Panc1 (cell line): ENCODE results near the gene LGALS3. TPM values are rescaled to one million over a fixed set of nuclear protein-coding genes. Genes with fewer than 3 reads are reported as not detected.

Source experiments
- ATAC-seq: fragments of 200-7000 bp; cut with Tn5 transposase; 2 replicates; pipeline ENCODE4 v1.9.1; 2020; ENCODE audit warnings: mild to moderate bottlenecking, moderate library complexity
- BruUV-seq: library from RNA; stranded (reverse); fragments of 400-500 nt; replicated peaks from 2 replicates; lab custom pipeline; 2021; lab: Mats Ljungman, UMichigan
- CTCF ChIA-PET: fragments of 300-600 bp; sonication (Branson Sonifier 250); formaldehyde crosslinking; loops from one replicate; lab custom pipeline; 2022; ENCODE audit warnings: antibody characterized with exemption; lab: Charles Lee
- POLR2A ChIA-PET: fragments of 300-600 bp; sonication (Branson Sonifier 250); formaldehyde crosslinking; loops from one replicate; lab custom pipeline; 2022; ENCODE audit warnings: antibody characterized with exemption; lab: Charles Lee
- DNase-seq: peaks from one replicate; pipeline ENCODE4 v3.0.0-alpha.2; 2010; ENCODE audit warnings: low read depth, low spot score
- H3K27ac ChIP-seq: 2 replicates; pipeline ENCODE4 v1.5.1; 2011; ENCODE audit warnings: mild to moderate bottlenecking, low read length, inconsistent platforms
- H3K27me3 ChIP-seq: fragments of 200-500 bp; sonication (Bioruptor generic); 2 replicates; pipeline ENCODE4 v1.6.0; 2014; ENCODE audit warnings: low read length, inconsistent platforms; ENCODE audit not compliant: control insufficient read depth, insufficient read depth
- H3K36me3 ChIP-seq: fragments of 200-500 bp; sonication (Bioruptor generic); 2 replicates; pipeline ENCODE4 v1.5.1; 2014; ENCODE audit warnings: inconsistent platforms, mild to moderate bottlenecking, low read length, moderate library complexity; ENCODE audit not compliant: control insufficient read depth, insufficient read depth
- H3K4me1 ChIP-seq: 2 replicates; pipeline ENCODE4 v1.5.1; 2011; ENCODE audit warnings: inconsistent platforms, mild to moderate bottlenecking, low read length, moderate library complexity; ENCODE audit not compliant: control insufficient read depth, insufficient read depth
- H3K4me3 ChIP-seq, 2 experiments: 2 replicates each; pipeline ENCODE4 v1.5.1; 2011 to 2012; ENCODE audit warnings: low read depth in 2 of 2, low read length in 2 of 2, mild to moderate bottlenecking in 2 of 2, inconsistent platforms in 1 of 2, moderate library complexity in 1 of 2
- H3K9me3 ChIP-seq: fragments of 200-500 bp; sonication (Bioruptor generic); 2 replicates; pipeline ENCODE4 v1.5.1; 2014; ENCODE audit warnings: low read depth, mild to moderate bottlenecking, inconsistent platforms, low read length, moderate library complexity; ENCODE audit not compliant: control insufficient read depth, insufficient read depth
- POLR2AphosphoS5 ChIP-seq: IDR thresholded peaks from 2 replicates; pipeline ENCODE4 v1.6.1; 2012; ENCODE audit warnings: mild to moderate bottlenecking, low read depth, low read length, moderate library complexity
- SIN3A ChIP-seq: IDR thresholded peaks from 2 replicates; pipeline ENCODE4 v1.6.1; 2012; ENCODE audit warnings: low read depth, mild to moderate bottlenecking, low read length, moderate library complexity, borderline replicate concordance; ENCODE audit not compliant: insufficient read depth
- TCF7L2 ChIP-seq: IDR thresholded peaks from 2 replicates; pipeline ENCODE4 v1.6.1; 2011; ENCODE audit warnings: mild to moderate bottlenecking, low read depth, low read length, inconsistent platforms
- in situ Hi-C: cut with HindIII; loops from 2 replicates; pipeline ENCODE4 v1.10.0; 2016; ENCODE audit warnings: low sequenced_read_pairs, low pct_unique_long_range_greater_than_20kb
- intact Hi-C: fragments of 100-400 bp; cut with micrococcal nuclease; formaldehyde crosslinking; loops from one replicate; pipeline ENCODE4 v1.10.0; 2022; ENCODE audit not compliant: unreplicated experiment
- total RNA-seq: library from RNA; stranded (reverse); gene quantifications from one replicate; pipeline ENCODE4 v1.2.1, GENCODE V29; 2021; ENCODE audit not compliant: unreplicated experiment
- TF ChIP-seq, protein P1 (sequence below), 2 experiments: IDR thresholded peaks; 2 replicates each; pipeline ENCODE4 v1.6.1; 2011 to 2012; ENCODE audit warnings: low read depth in 2 of 2, control low read depth in 1 of 2, low read length in 1 of 2, mild to moderate bottlenecking in 1 of 2, moderate library complexity in 1 of 2; ENCODE audit not compliant: insufficient read depth in 1 of 2
- TF ChIP-seq, protein P2 (sequence below): fragments of 450-650 bp; IDR thresholded peaks from 2 replicates; pipeline ENCODE4 v1.5.1; 2017; ENCODE audit warnings: mild to moderate bottlenecking

The LGALS3 gene
- total RNA-seq, 1 experiment from 2014 or later = 146 TPM

DNA sequence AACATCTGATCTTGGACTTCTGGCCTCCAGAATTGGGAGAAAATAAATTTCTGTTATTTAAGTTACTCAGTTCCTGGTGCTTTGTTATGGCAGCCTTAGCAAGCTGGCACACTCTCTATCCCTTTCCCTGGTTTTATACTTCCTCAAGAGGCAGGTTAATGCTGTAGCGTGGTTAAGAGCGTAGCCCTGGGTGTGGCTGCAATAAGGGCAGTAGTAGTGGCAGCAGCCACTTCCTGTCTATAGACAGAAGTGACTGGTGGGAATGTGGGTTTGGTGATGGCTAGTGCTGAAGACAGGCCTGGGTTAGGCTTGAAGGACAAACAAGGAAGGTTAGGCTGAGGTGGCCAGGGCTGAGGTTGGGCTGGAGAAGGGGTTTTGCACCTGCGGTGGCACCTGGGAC is 3.6 kb upstream of the LGALS3 start:
- intact Hi-C loops = no loop called here
- CTCF ChIA-PET = no interaction called here
- Histone ChIP-seq H3K4me3 (no peak overlapping the region), H3K36me3 (no peaks in the 10 kb centered on the region), H3K9me3 (no peaks in the 10 kb centered on the region), H3K27me3 (no peaks in the 10 kb centered on the region), H3K27ac (no peak overlapping the region), H3K4me1 (peaks cover 32% of the 10 kb centered on the region)
- ATAC-seq (no peak), DNase-seq (no peak)
- TF ChIP-seq POLR2AphosphoS5 (no peak), SIN3A (no peak), TCF7L2 (no peak)
- in situ Hi-C loops = no loop called here
- POLR2A ChIA-PET = no interaction called here
- BruUV-seq = no TSS peak

DNA sequence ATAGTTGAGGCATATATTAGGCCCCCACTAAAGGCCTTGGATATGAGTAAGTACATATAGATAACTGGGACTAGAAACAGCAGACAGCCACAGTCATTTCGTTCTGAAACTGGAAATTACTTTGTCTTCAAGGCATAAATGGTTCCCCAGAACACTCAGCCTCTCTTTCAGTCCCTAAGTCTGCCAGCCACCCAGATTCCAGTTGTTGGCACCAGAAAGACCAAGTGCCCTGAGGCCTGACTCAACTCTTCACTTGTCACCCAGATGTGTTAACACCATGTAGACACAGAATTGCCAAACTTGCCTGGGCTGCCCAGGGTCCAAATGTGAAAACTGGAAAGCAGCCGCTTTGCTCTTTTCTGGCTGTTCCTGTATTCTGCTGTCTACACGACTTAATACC is 3.0 kb upstream of the LGALS3 start:
- intact Hi-C loops = no loop called here
- TF ChIP-seq TCF7L2 (no peak), SIN3A (no peak), POLR2AphosphoS5 (no peak)
- TF ChIP-seq, protein P1, sequence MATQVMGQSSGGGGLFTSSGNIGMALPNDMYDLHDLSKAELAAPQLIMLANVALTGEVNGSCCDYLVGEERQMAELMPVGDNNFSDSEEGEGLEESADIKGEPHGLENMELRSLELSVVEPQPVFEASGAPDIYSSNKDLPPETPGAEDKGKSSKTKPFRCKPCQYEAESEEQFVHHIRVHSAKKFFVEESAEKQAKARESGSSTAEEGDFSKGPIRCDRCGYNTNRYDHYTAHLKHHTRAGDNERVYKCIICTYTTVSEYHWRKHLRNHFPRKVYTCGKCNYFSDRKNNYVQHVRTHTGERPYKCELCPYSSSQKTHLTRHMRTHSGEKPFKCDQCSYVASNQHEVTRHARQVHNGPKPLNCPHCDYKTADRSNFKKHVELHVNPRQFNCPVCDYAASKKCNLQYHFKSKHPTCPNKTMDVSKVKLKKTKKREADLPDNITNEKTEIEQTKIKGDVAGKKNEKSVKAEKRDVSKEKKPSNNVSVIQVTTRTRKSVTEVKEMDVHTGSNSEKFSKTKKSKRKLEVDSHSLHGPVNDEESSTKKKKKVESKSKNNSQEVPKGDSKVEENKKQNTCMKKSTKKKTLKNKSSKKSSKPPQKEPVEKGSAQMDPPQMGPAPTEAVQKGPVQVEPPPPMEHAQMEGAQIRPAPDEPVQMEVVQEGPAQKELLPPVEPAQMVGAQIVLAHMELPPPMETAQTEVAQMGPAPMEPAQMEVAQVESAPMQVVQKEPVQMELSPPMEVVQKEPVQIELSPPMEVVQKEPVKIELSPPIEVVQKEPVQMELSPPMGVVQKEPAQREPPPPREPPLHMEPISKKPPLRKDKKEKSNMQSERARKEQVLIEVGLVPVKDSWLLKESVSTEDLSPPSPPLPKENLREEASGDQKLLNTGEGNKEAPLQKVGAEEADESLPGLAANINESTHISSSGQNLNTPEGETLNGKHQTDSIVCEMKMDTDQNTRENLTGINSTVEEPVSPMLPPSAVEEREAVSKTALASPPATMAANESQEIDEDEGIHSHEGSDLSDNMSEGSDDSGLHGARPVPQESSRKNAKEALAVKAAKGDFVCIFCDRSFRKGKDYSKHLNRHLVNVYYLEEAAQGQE (IDR thresholded peaks at IDR 0.05; ENCODE audit: insufficient read depth in 1 of 2, low read depth in 2 of 2, low read length in 1 of 2) = no peak
- TF ChIP-seq, protein P2, sequence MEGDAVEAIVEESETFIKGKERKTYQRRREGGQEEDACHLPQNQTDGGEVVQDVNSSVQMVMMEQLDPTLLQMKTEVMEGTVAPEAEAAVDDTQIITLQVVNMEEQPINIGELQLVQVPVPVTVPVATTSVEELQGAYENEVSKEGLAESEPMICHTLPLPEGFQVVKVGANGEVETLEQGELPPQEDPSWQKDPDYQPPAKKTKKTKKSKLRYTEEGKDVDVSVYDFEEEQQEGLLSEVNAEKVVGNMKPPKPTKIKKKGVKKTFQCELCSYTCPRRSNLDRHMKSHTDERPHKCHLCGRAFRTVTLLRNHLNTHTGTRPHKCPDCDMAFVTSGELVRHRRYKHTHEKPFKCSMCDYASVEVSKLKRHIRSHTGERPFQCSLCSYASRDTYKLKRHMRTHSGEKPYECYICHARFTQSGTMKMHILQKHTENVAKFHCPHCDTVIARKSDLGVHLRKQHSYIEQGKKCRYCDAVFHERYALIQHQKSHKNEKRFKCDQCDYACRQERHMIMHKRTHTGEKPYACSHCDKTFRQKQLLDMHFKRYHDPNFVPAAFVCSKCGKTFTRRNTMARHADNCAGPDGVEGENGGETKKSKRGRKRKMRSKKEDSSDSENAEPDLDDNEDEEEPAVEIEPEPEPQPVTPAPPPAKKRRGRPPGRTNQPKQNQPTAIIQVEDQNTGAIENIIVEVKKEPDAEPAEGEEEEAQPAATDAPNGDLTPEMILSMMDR = no peak
- H3K27ac ChIP-seq = 0 out of 2 replicates have a peak overlapping the region, but pooled peaks have one; percentile 23
- no peak for DNase-seq
- ChIA-PET CTCF (no interaction called here), POLR2A (no interaction called here)
- no peaks in the 10 kb centered on the region for H3K9me3 ChIP-seq
- BruUV-seq = no TSS peak
- no peaks in the 10 kb centered on the region for H3K36me3 ChIP-seq
- no peak for ATAC-seq
- peaks cover 35% of the 10 kb centered on the region for H3K4me1 ChIP-seq
- H3K27me3 ChIP-seq = no peaks in the 10 kb centered on the region
- in situ Hi-C loops = no loop called here
- H3K4me3 ChIP-seq = no peak overlapping the region

DNA sequence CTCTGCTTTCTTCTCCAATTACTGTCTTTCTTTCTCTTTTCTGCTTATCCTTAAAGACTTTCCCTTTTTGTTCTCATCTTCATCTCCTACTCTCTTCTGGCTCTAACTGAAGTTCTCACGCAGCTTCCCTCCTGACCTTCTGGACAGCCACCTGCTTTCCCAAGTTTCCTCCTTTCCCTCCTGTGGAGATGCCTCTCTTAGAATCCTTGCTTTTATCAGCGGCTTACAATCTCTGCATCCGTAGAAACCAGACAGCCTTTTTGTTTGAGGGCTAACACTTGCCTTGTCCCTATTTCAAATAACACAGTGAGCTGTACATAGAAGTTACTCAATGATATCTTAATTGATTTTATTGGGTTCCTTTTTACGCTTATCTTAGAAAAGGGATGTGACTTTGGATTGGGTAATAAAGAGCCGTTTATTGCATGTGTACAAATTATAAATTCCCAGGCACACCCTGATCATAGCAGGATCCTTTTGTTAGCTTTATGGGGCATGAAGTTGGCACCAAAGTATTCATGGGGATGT is 2.1 kb upstream of the LGALS3 start:
- no peak overlapping the region for H3K4me3 ChIP-seq
- peaks cover 44% of the 10 kb centered on the region for H3K4me1 ChIP-seq
- DNase-seq = no peak
- CTCF ChIA-PET = no interaction called here
- no peaks in the 10 kb centered on the region for H3K36me3 ChIP-seq
- no TSS peak for BruUV-seq
- no peaks in the 10 kb centered on the region for H3K9me3 ChIP-seq
- in situ Hi-C loops = no loop called here
- POLR2A ChIA-PET = interaction anchor here (0.7 kb wide), 1 partner anchor 70 kb away, joined by 3 read pairs; no protein-coding TSS in a partner anchor
- no peak for ATAC-seq
- H3K27me3 ChIP-seq = no peaks in the 10 kb centered on the region
- TF ChIP-seq, protein P1 (IDR thresholded peaks at IDR 0.05; ENCODE audit: insufficient read depth in 1 of 2, low read depth in 2 of 2, low read length in 1 of 2) = no peak
- TF ChIP-seq POLR2AphosphoS5 (no peak), SIN3A (no peak), TCF7L2 (no peak)
- TF ChIP-seq, protein P2 = no peak
- peak overlapping the region; percentile 34; the same call in 1 of the 2 replicates for H3K27ac ChIP-seq
- intact Hi-C loops = no loop called here
